HepG2 (cell line): ENCODE data around the gene MAP3K8. TPM values are rescaled to one million over a fixed set of nuclear protein-coding genes. Genes with fewer than 3 reads are reported as not detected.

Source experiments
- ESRRA ChIP-seq: sonication (generic); formaldehyde crosslinking; IDR thresholded peaks from 2 replicates; pipeline ENCODE4 v1.5.1; 2020; ENCODE audit warnings: mild to moderate bottlenecking, low read depth, missing genetic modification reagents
- GRHL1 ChIP-seq: sonication (generic); formaldehyde crosslinking; conservative IDR thresholded peaks from 2 replicates; pipeline ENCODE4 v1.8.0; 2022; ENCODE audit warnings: missing genetic modification reagents
- KMT2A ChIP-seq: sonication (generic); formaldehyde crosslinking; IDR thresholded peaks from 2 replicates; pipeline ENCODE4 v1.4.0; 2020; ENCODE audit warnings: missing genetic modification reagents
- MIXL1 ChIP-seq: IDR thresholded peaks from 2 replicates; pipeline ENCODE4 v1.6.1; 2016
- REXO4 ChIP-seq: sonication (generic); formaldehyde crosslinking; IDR thresholded peaks from 2 replicates; pipeline ENCODE4 v1.8.0; 2022; ENCODE audit warnings: missing genetic modification reagents, mild to moderate bottlenecking, borderline replicate concordance
- TEAD2 ChIP-seq: sonication (generic); formaldehyde crosslinking; IDR thresholded peaks from 2 replicates; pipeline ENCODE4 v1.9.0; 2021; ENCODE audit warnings: missing genetic modification reagents
- XBP1 ChIP-seq: sonication (generic); formaldehyde crosslinking; IDR thresholded peaks from 2 replicates; pipeline ENCODE4 v1.5.0; 2020; ENCODE audit warnings: missing genetic modification reagents
- ZKSCAN8 ChIP-seq: IDR thresholded peaks from 2 replicates; pipeline ENCODE4 v1.6.1; 2016; ENCODE audit warnings: borderline replicate concordance, missing genetic modification reagents, missing compliant biosample characterization
- ZNF569 ChIP-seq: sonication (generic); formaldehyde crosslinking; IDR thresholded peaks from 2 replicates; pipeline ENCODE4 v1.5.0; 2020; ENCODE audit warnings: mild to moderate bottlenecking, missing genetic modification reagents, moderate library complexity, borderline replicate concordance
- ZNF883 ChIP-seq: sonication (generic); formaldehyde crosslinking; IDR thresholded peaks from 2 replicates; pipeline ENCODE4 v1.5.1; 2020; ENCODE audit warnings: mild to moderate bottlenecking, missing genetic modification reagents; ENCODE audit errors: not compliant biosample characterization
- polyA plus RNA-seq, 8 experiments: library from polyadenylated mRNA; depleted of rRNA in 3 of 8; stranded (reverse) in 7 of 8; unstranded in 1 of 8; fragments of >200 nt; fragmentation: Illumina TruSeq in 4 of 8; extraction: Trizol in 4 of 8; gene quantifications; 2 replicates each; pipeline versions ENCODE4 v1.2.1 to v1.2.3, GENCODE V29; 2011 to 2016; ENCODE audit warnings: low read depth in 4 of 8, missing spikeins in 1 of 8, mixed read lengths in 1 of 8; ENCODE audit not compliant: insufficient read depth in 1 of 8
- total RNA-seq, 5 experiments: library from RNA; depleted of rRNA; stranded (reverse); fragments of >200 nt; fragmentation: Illumina TruSeq; extraction: Trizol; gene quantifications; 2 replicates each; pipeline ENCODE4 v1.2.3, GENCODE V29; 2016; ENCODE audit warnings: low read depth in 1 of 5
- TF ChIP-seq, protein P1 (sequence below): sonication (generic); formaldehyde crosslinking; IDR thresholded peaks from one replicate; pipeline ENCODE4 v1.5.1; 2020; ENCODE audit warnings: mild to moderate bottlenecking, missing genetic modification reagents; ENCODE audit errors: not compliant biosample characterization
- TF ChIP-seq, protein P2 (sequence below): sonication (generic); formaldehyde crosslinking; IDR thresholded peaks from 2 replicates; pipeline ENCODE4 v1.5.0; 2020; ENCODE audit warnings: mild to moderate bottlenecking, missing genetic modification reagents, borderline replicate concordance
- TF ChIP-seq, protein P3 (sequence below): IDR thresholded peaks from 2 replicates; pipeline ENCODE4 v1.6.1; 2016

Gene MAP3K8
- total and polyA plus RNA-seq, 2 of the 13 experiments (the other 11 are each of a cell fraction or from before 2014, with no cell fraction given): 19.3 to 37.9 TPM

DNA sequence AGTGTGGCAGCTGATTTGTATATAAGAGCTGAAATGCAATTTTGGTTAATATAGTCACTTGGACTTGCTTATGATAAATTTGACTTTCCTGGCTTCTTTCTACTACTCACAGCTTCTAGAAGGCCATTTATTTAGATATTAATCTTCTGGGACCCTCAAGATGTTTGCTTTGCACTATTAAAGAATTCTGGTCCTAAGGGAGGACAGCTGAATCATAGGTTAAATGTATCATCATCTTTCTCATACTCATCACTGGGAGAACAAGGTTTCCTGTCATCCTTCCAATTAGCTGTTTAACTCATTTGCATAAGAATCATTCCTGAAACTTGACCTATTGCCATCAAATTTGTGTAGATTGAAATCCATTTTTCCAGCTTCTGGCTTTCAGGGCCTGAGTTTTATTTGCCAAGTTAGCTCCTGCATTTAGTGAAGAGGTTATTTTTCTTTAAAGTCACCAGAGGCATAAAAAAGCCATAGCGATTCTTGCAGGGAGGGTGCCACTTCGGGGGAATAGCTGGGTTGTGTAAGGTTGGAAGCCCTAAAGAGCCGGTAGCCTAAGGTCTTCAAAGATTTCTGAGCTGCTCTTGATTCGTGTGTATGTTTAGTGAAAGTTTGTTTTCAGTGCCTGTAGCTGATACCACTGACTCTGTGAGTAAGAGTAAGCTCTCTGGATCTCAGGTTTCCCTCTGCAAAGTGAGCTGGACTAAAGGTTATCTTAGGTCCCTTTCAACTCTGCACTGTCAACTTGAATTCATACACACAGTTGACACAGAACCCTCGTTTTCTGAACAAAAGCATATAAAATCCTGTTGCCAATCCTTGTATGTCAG is 4.3 kb downstream of the MAP3K8 start (continued):
- TF ChIP-seq, protein P1, sequence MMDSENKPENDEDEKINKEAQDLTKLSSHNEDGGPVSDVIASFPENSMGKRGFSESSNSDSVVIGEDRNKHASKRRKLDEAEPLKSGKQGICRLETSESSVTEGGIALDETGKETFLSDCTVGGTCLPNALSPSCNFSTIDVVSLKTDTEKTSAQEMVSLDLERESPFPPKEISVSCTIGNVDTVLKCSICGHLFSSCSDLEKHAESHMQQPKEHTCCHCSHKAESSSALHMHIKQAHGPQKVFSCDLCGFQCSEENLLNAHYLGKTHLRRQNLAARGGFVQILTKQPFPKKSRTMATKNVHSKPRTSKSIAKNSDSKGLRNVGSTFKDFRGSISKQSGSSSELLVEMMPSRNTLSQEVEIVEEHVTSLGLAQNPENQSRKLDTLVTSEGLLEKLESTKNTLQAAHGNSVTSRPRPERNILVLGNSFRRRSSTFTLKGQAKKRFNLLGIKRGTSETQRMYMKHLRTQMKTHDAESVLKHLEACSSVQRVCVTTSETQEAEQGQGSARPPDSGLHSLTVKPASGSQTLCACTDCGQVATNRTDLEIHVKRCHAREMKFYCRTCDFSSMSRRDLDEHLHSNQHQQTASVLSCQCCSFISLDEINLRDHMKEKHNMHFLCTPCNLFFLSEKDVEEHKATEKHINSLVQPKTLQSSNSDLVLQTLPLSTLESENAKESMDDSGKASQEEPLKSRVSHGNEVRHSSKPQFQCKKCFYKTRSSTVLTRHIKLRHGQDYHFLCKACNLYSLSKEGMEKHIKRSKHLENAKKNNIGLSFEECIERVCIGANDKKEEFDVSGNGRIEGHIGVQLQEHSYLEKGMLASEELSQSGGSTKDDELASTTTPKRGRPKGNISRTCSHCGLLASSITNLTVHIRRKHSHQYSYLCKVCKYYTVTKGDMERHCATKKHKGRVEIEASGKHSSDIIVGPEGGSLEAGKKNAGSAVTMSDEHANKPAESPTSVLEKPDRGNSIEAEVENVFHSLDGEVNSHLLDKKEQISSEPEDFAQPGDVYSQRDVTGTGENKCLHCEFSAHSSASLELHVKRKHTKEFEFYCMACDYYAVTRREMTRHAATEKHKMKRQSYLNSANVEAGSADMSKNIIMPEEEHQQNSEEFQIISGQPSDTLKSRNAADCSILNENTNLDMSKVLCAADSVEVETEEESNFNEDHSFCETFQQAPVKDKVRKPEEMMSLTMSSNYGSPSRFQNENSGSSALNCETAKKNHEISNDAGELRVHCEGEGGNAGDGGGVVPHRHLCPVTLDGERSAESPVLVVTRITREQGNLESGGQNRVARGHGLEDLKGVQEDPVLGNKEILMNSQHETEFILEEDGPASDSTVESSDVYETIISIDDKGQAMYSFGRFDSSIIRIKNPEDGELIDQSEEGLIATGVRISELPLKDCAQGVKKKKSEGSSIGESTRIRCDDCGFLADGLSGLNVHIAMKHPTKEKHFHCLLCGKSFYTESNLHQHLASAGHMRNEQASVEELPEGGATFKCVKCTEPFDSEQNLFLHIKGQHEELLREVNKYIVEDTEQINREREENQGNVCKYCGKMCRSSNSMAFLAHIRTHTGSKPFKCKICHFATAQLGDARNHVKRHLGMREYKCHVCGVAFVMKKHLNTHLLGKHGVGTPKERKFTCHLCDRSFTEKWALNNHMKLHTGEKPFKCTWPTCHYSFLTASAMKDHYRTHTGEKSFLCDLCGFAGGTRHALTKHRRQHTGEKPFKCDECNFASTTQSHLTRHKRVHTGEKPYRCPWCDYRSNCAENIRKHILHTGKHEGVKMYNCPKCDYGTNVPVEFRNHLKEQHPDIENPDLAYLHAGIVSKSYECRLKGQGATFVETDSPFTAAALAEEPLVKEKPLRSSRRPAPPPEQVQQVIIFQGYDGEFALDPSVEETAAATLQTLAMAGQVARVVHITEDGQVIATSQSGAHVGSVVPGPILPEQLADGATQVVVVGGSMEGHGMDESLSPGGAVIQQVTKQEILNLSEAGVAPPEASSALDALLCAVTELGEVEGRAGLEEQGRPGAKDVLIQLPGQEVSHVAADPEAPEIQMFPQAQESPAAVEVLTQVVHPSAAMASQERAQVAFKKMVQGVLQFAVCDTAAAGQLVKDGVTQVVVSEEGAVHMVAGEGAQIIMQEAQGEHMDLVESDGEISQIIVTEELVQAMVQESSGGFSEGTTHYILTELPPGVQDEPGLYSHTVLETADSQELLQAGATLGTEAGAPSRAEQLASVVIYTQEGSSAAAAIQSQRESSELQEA (CRISPR knock-in tag): no peak
- TF ChIP-seq REXO4: no peak
- TF ChIP-seq MIXL1 (CRISPR knock-in tag): peak; percentile 53; the same call in 1 of the 2 replicates
- no peak for TF ChIP-seq ZNF883
- TF ChIP-seq ESRRA: no peak
- TF ChIP-seq GRHL1 (CRISPR knock-in tag): no peak
- TF ChIP-seq ZKSCAN8 (CRISPR knock-in tag): peak; percentile 86; the same call in 1 of the 2 replicates
- no peak for TF ChIP-seq XBP1
- TF ChIP-seq KMT2A (CRISPR knock-in tag): peak; percentile 50; the same call in 1 of the 2 replicates
- TF ChIP-seq, protein P2, sequence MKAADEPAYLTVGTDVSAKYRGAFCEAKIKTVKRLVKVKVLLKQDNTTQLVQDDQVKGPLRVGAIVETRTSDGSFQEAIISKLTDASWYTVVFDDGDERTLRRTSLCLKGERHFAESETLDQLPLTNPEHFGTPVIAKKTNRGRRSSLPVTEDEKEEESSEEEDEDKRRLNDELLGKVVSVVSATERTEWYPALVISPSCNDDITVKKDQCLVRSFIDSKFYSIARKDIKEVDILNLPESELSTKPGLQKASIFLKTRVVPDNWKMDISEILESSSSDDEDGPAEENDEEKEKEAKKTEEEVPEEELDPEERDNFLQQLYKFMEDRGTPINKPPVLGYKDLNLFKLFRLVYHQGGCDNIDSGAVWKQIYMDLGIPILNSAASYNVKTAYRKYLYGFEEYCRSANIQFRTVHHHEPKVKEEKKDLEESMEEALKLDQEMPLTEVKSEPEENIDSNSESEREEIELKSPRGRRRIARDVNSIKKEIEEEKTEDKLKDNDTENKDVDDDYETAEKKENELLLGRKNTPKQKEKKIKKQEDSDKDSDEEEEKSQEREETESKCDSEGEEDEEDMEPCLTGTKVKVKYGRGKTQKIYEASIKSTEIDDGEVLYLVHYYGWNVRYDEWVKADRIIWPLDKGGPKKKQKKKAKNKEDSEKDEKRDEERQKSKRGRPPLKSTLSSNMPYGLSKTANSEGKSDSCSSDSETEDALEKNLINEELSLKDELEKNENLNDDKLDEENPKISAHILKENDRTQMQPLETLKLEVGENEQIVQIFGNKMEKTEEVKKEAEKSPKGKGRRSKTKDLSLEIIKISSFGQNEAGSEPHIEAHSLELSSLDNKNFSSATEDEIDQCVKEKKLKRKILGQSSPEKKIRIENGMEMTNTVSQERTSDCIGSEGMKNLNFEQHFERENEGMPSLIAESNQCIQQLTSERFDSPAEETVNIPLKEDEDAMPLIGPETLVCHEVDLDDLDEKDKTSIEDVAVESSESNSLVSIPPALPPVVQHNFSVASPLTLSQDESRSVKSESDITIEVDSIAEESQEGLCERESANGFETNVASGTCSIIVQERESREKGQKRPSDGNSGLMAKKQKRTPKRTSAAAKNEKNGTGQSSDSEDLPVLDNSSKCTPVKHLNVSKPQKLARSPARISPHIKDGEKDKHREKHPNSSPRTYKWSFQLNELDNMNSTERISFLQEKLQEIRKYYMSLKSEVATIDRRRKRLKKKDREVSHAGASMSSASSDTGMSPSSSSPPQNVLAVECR (CRISPR knock-in tag): peak; percentile 65; the same call in 1 of the 2 replicates
- no peak for TF ChIP-seq TEAD2 (CRISPR knock-in tag)
- TF ChIP-seq, protein P3, sequence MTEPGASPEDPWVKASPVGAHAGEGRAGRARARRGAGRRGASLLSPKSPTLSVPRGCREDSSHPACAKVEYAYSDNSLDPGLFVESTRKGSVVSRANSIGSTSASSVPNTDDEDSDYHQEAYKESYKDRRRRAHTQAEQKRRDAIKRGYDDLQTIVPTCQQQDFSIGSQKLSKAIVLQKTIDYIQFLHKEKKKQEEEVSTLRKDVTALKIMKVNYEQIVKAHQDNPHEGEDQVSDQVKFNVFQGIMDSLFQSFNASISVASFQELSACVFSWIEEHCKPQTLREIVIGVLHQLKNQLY (CRISPR knock-in tag): no peak
- TF ChIP-seq ZNF569: no peak
